A673 (cell line): ENCODE data around the gene FRMPD4.

Experiments used
- EZH2 ChIP-seq: fragments of 200-600 bp; sonication (generic); IDR thresholded peaks from 2 replicates; pipeline ENCODE4 v1.6.1; 2017; ENCODE audit warnings: borderline replicate concordance, low read depth, mild to moderate bottlenecking, mixed read lengths, antibody characterized with exemption, low read length; ENCODE audit not compliant: poor library complexity, severe bottlenecking
- TF ChIP-seq, protein P1 (sequence below): fragments of 300-800, 200-600 bp; sonication (generic); conservative IDR thresholded peaks from 2 replicates; pipeline ENCODE4 v1.5.1; 2017; ENCODE audit warnings: low read depth, mild to moderate bottlenecking, antibody characterized with exemption, low read length, moderate library complexity, mixed read lengths

DNA sequence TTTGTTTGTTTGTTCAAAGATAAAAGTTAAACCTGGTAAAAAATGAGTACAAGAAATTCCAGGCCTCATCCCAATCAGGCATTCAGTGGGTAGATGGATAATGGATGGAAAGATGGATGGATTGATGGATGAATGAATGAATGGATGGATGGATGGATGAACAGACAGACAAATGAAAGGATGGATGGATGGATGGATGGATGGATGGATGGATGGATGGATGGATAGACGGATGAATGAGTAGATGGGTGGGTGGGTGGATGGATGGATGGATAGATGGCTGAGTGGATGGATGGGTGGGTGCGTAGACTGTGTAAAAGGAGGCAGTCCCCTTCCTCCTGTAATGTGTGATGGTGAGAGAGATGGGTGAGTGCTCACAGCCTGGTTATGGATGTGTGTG lies 206.7 kb downstream of the FRMPD4 start:
- no peak for TF ChIP-seq EZH2
- TF ChIP-seq, protein P1, sequence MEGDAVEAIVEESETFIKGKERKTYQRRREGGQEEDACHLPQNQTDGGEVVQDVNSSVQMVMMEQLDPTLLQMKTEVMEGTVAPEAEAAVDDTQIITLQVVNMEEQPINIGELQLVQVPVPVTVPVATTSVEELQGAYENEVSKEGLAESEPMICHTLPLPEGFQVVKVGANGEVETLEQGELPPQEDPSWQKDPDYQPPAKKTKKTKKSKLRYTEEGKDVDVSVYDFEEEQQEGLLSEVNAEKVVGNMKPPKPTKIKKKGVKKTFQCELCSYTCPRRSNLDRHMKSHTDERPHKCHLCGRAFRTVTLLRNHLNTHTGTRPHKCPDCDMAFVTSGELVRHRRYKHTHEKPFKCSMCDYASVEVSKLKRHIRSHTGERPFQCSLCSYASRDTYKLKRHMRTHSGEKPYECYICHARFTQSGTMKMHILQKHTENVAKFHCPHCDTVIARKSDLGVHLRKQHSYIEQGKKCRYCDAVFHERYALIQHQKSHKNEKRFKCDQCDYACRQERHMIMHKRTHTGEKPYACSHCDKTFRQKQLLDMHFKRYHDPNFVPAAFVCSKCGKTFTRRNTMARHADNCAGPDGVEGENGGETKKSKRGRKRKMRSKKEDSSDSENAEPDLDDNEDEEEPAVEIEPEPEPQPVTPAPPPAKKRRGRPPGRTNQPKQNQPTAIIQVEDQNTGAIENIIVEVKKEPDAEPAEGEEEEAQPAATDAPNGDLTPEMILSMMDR: no peak
